ENCODE data around the gene GABARAP.

GABARAP gene

GRCh38 chr17:7208754-7209460, 33.3 kb downstream of the GABARAP start:
- DNase-seq (ENCODE audit: insufficient read length, low spot score) (no peak), FAIRE-seq (no peak)

- DNase-seq (ENCODE audit: insufficient read length, low spot score): no peak
- no peak for FAIRE-seq
Measured at GRCh38 chr17:7208027-7208571, 34.1 kb downstream of the GABARAP start.

- DNase-seq (ENCODE audit: insufficient read length, low spot score) (no peak), FAIRE-seq (no peak)
Measured at GRCh38 chr17:7207120-7208001, 34.9 kb downstream of the GABARAP start.

- no peak for DNase-seq (ENCODE audit: insufficient read length, low spot score)
- FAIRE-seq: no peak
Measured at GRCh38 chr17:7205561-7205960, 36.7 kb downstream of the GABARAP start.

GRCh38 chr17:7204828-7205461, 37.3 kb downstream of the GABARAP start:
- peak; percentile 99 for FAIRE-seq
- DNase-seq (ENCODE audit: insufficient read length, low spot score): peak; percentile 99

- DNase-seq (ENCODE audit: insufficient read length, low spot score) (no peak), FAIRE-seq (no peak)
Measured at GRCh38 chr17:7204336-7204735, 37.9 kb downstream of the GABARAP start.

- DNase-seq (ENCODE audit: insufficient read length, low spot score): no peak
- no peak for FAIRE-seq
Measured at GRCh38 chr17:7203391-7203790, 38.9 kb downstream of the GABARAP start.

- FAIRE-seq (no peak), DNase-seq (ENCODE audit: insufficient read length, low spot score) (no peak)
Measured at GRCh38 chr17:7196651-7197401, 45.4 kb downstream of the GABARAP start.

- no peak for DNase-seq (ENCODE audit: insufficient read length, low spot score)
- no peak for FAIRE-seq
Measured at GRCh38 chr17:7195971-7196370, 46.3 kb downstream of the GABARAP start.

- FAIRE-seq (no peak), DNase-seq (ENCODE audit: insufficient read length, low spot score) (no peak)
Measured at GRCh38 chr17:7192271-7192937, 49.8 kb downstream of the GABARAP start.

GRCh38 chr17:7191571-7192270, 50.5 kb downstream of the GABARAP start:
- FAIRE-seq: peak; percentile 66
- peak; percentile 54 for DNase-seq (ENCODE audit: insufficient read length, low spot score)

- FAIRE-seq: no peak
- no peak for DNase-seq (ENCODE audit: insufficient read length, low spot score)
Measured at GRCh38 chr17:7191069-7191468, 51.2 kb downstream of the GABARAP start.

GRCh38 chr17:7190276-7190917, 51.9 kb downstream of the GABARAP start:
- FAIRE-seq: no peak
- no peak for DNase-seq (ENCODE audit: insufficient read length, low spot score)
